ENCODE measurements around the gene CNTN4. TPM values are rescaled to one million over a fixed set of nuclear protein-coding genes. Genes with fewer than 3 reads are reported as not detected.

Gene CNTN4
- total RNA-seq, 1 donor from 2014 or later: 5.2 TPM

DNA sequence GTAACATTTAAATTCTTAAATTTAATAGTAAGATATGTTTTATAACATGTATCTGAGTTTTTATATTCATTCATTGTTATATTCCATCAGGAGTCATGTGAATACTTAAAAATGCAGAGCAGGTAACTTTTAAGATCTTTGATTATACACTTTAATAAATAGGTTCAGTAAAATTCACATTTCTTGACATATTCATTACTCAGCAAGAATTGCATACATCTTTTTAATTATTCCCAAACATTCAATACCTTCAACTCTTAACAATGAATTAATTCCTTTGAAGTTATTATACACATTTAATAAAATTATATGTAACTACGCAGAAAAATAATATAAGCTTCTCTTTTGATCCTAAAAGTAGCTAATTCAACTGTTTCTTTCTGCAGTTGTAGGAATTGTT is 105.4 kb downstream of the CNTN4 start:
- no peaks in the 10 kb centered on the region for H3K9me3 ChIP-seq (ENCODE audit: low read depth)
- H3K9ac ChIP-seq: no peak overlapping the region
- H3K27ac ChIP-seq: no peak overlapping the region
- no peaks in the 10 kb centered on the region for H3K27me3 Mint-ChIP-seq (ENCODE audit: insufficient read depth, low read depth)
- TF ChIP-seq, protein P1, sequence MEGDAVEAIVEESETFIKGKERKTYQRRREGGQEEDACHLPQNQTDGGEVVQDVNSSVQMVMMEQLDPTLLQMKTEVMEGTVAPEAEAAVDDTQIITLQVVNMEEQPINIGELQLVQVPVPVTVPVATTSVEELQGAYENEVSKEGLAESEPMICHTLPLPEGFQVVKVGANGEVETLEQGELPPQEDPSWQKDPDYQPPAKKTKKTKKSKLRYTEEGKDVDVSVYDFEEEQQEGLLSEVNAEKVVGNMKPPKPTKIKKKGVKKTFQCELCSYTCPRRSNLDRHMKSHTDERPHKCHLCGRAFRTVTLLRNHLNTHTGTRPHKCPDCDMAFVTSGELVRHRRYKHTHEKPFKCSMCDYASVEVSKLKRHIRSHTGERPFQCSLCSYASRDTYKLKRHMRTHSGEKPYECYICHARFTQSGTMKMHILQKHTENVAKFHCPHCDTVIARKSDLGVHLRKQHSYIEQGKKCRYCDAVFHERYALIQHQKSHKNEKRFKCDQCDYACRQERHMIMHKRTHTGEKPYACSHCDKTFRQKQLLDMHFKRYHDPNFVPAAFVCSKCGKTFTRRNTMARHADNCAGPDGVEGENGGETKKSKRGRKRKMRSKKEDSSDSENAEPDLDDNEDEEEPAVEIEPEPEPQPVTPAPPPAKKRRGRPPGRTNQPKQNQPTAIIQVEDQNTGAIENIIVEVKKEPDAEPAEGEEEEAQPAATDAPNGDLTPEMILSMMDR (IDR thresholded peaks at IDR 0.05): no peak
- TF ChIP-seq EZH2 (IDR thresholded peaks at IDR 0.05): no peak
- TF ChIP-seq EZH2phosphoT487 (IDR thresholded peaks at IDR 0.05): no peak
- no peak overlapping the region for H3K27ac Mint-ChIP-seq
- H3K4me1 ChIP-seq: no peaks in the 10 kb centered on the region
- H3K27me3 ChIP-seq: no peaks in the 10 kb centered on the region
- no peaks in the 10 kb centered on the region for H3F3A ChIP-seq (ENCODE audit: low read depth)
- no peak overlapping the region for H3K4me3 Mint-ChIP-seq
- peaks cover 8% of the 10 kb centered on the region for H3K4me1 Mint-ChIP-seq
- H3K36me3 ChIP-seq: no peaks in the 10 kb centered on the region
- no peak for DNase-seq (ENCODE audit: low spot score)
- H2AFZ ChIP-seq (replicated peaks): no peak overlapping the region
- H3K4me2 ChIP-seq: no peak overlapping the region
- no peaks in the 10 kb centered on the region for H3K36me3 Mint-ChIP-seq
- H3K79me2 ChIP-seq (ENCODE audit: low read depth): no peaks in the 10 kb centered on the region
- H4K20me1 ChIP-seq (ENCODE audit: low read depth): no peaks in the 10 kb centered on the region
- no peaks in the 10 kb centered on the region for H3K9me3 Mint-ChIP-seq
- no peak overlapping the region for H3K4me3 ChIP-seq

DNA sequence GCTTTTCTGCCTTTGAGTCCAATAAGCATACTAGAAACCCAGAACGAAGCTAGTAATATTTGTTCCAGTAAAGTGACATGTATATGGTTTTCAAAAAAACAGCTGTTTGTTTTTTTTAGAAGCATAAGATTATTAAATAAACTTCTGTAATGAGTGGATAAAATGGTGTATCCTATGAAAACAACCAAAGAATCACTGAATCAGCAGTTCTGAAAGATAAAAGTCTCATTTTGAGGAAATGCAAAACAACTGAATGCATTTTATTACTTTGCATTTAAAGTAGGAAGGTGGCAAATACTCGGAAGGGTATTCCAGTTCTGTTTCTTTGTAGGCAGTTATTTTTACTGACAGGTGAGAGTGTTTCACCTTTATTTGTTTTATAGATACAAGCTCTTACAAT is 107.0 kb downstream of the CNTN4 start:
- Histone ChIP-seq H3K4me1 (no peaks in the 10 kb centered on the region), H4K20me1 (ENCODE audit: low read depth) (no peaks in the 10 kb centered on the region), H3K36me3 (no peaks in the 10 kb centered on the region), H3K9ac (no peak overlapping the region), H3K79me2 (ENCODE audit: low read depth) (no peaks in the 10 kb centered on the region), H3F3A (ENCODE audit: low read depth) (no peaks in the 10 kb centered on the region), H3K27me3 (no peaks in the 10 kb centered on the region), H3K9me3 (ENCODE audit: low read depth) (no peaks in the 10 kb centered on the region), H3K4me2 (no peak overlapping the region), H2AFZ (replicated peaks) (no peak overlapping the region), H3K27ac (no peak overlapping the region), H3K4me3 (no peak overlapping the region)
- Mint-ChIP-seq H3K4me3 (no peak overlapping the region), H3K9me3 (no peaks in the 10 kb centered on the region), H3K4me1 (peaks cover 8% of the 10 kb centered on the region), H3K36me3 (no peaks in the 10 kb centered on the region), H3K27me3 (ENCODE audit: insufficient read depth, low read depth) (no peaks in the 10 kb centered on the region), H3K27ac (no peak overlapping the region)
- TF ChIP-seq EZH2phosphoT487 (IDR thresholded peaks at IDR 0.05) (no peak), EZH2 (IDR thresholded peaks at IDR 0.05) (no peak)
- TF ChIP-seq, protein P1 (IDR thresholded peaks at IDR 0.05): no peak
- no peak for DNase-seq (ENCODE audit: low spot score)

DNA sequence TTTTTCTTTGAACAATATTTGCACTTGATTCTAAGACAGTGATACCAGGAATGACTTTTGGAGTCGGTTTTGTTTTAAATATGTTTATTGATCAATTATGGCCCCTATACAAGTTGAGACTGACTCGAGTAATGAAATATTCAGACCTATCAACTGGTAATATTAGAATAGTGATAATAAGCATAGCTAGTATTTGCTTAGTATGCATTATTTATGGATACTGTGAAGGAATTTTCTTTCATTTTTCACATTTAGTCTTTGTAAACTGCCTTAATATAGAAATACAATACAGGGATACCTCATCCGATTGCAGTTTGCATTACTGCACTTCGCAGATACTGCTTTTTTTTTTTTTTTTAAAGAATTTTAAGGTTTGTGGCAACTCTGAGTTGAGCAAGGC is 107.9 kb downstream of the CNTN4 start:
- TF ChIP-seq EZH2phosphoT487 (IDR thresholded peaks at IDR 0.05): no peak
- TF ChIP-seq EZH2 (IDR thresholded peaks at IDR 0.05): no peak
- TF ChIP-seq, protein P1 (IDR thresholded peaks at IDR 0.05): no peak
- Histone ChIP-seq H3F3A (ENCODE audit: low read depth) (no peaks in the 10 kb centered on the region), H2AFZ (replicated peaks) (no peak overlapping the region), H3K79me2 (ENCODE audit: low read depth) (no peaks in the 10 kb centered on the region), H4K20me1 (ENCODE audit: low read depth) (no peaks in the 10 kb centered on the region), H3K9ac (no peak overlapping the region), H3K27me3 (no peaks in the 10 kb centered on the region), H3K4me1 (no peaks in the 10 kb centered on the region), H3K4me2 (no peak overlapping the region), H3K4me3 (no peak overlapping the region), H3K36me3 (no peaks in the 10 kb centered on the region), H3K9me3 (ENCODE audit: low read depth) (no peaks in the 10 kb centered on the region), H3K27ac (no peak overlapping the region)
- Mint-ChIP-seq H3K9me3 (no peaks in the 10 kb centered on the region), H3K36me3 (no peaks in the 10 kb centered on the region), H3K4me1 (peaks cover 8% of the 10 kb centered on the region), H3K27me3 (ENCODE audit: insufficient read depth, low read depth) (no peaks in the 10 kb centered on the region), H3K4me3 (no peak overlapping the region), H3K27ac (no peak overlapping the region)
- DNase-seq (ENCODE audit: low spot score): no peak
